ENCODE data around the gene CCNH. TPM values are rescaled to one million over a fixed set of nuclear protein-coding genes. Genes with fewer than 3 reads are reported as not detected.

The CCNH gene
- polyA plus RNA-seq, 2 donors = 24.1 TPM

- WGBS, 2 donors = 50 to 57% methylated on average over 2 of the region's 2 CpGs
- H3K4me1 ChIP-seq (ENCODE audit: control insufficient read depth in 2 of 2, insufficient read depth in 2 of 2, low read length in 1 of 2) = no peaks in the 10 kb centered on the region
- H3K27me3 ChIP-seq (ENCODE audit: control insufficient read depth in 1 of 2, insufficient read depth in 2 of 2, low read length in 2 of 2) = no peaks in the 10 kb centered on the region
- no peaks in the 10 kb centered on the region for H3K9me3 ChIP-seq (ENCODE audit: control insufficient read depth in 2 of 2, insufficient read depth in 1 of 2, low read depth in 1 of 2, low read length in 1 of 2)
- H3K4me3 ChIP-seq (ENCODE audit: low read depth in 1 of 2, low read length in 2 of 2) = no peak overlapping the region
- H3K36me3 ChIP-seq (ENCODE audit: control insufficient read depth in 2 of 2, insufficient read depth in 2 of 2, low read length in 1 of 2) = no peaks in the 10 kb centered on the region
- H3K27ac ChIP-seq (ENCODE audit: low read depth in 2 of 2, low read length in 1 of 2) = no peak overlapping the region
Observed at GRCh38 chr5:87432460-87432859, 19.7 kb upstream of the CCNH start.

- H3K9me3 ChIP-seq (ENCODE audit: control insufficient read depth in 2 of 2, insufficient read depth in 1 of 2, low read depth in 1 of 2, low read length in 1 of 2) = no peaks in the 10 kb centered on the region
- no peaks in the 10 kb centered on the region for H3K27me3 ChIP-seq (ENCODE audit: control insufficient read depth in 1 of 2, insufficient read depth in 2 of 2, low read length in 2 of 2)
- H3K36me3 ChIP-seq (ENCODE audit: control insufficient read depth in 2 of 2, insufficient read depth in 2 of 2, low read length in 1 of 2) = no peaks in the 10 kb centered on the region
- H3K4me3 ChIP-seq (ENCODE audit: low read depth in 1 of 2, low read length in 2 of 2) = no peak overlapping the region
- H3K4me1 ChIP-seq (ENCODE audit: control insufficient read depth in 2 of 2, insufficient read depth in 2 of 2, low read length in 1 of 2) = no peaks in the 10 kb centered on the region
- H3K27ac ChIP-seq (ENCODE audit: low read depth in 2 of 2, low read length in 1 of 2) = no peak overlapping the region
Observed at GRCh38 chr5:87430863-87431457, 18.2 kb upstream of the CCNH start.

- 71 to 79% methylated on average over 1 of the region's 1 CpG for WGBS, 2 donors
Observed at GRCh38 chr5:87423755-87424154, 11.0 kb upstream of the CCNH start.

GRCh38 chr5:87421307-87421706, 8.6 kb upstream of the CCNH start:
- Histone ChIP-seq H3K27me3 (ENCODE audit: control insufficient read depth in 1 of 2, insufficient read depth in 2 of 2, low read length in 2 of 2) (no peaks in the 10 kb centered on the region), H3K4me3 (ENCODE audit: low read depth in 1 of 2, low read length in 2 of 2) (no peak overlapping the region), H3K36me3 (ENCODE audit: control insufficient read depth in 2 of 2, insufficient read depth in 2 of 2, low read length in 1 of 2) (no peaks in the 10 kb centered on the region), H3K4me1 (ENCODE audit: control insufficient read depth in 2 of 2, insufficient read depth in 2 of 2, low read length in 1 of 2) (no peaks in the 10 kb centered on the region), H3K9me3 (ENCODE audit: control insufficient read depth in 2 of 2, insufficient read depth in 1 of 2, low read depth in 1 of 2, low read length in 1 of 2) (no peaks in the 10 kb centered on the region), H3K27ac (ENCODE audit: low read depth in 2 of 2, low read length in 1 of 2) (no peak overlapping the region)

More at GRCh38 chr5:87423755-87424154, 11.0 kb upstream of the CCNH start:
- Histone ChIP-seq H3K27me3 (ENCODE audit: control insufficient read depth in 1 of 2, insufficient read depth in 2 of 2, low read length in 2 of 2) (no peaks in the 10 kb centered on the region), H3K4me1 (ENCODE audit: control insufficient read depth in 2 of 2, insufficient read depth in 2 of 2, low read length in 1 of 2) (no peaks in the 10 kb centered on the region), H3K36me3 (ENCODE audit: control insufficient read depth in 2 of 2, insufficient read depth in 2 of 2, low read length in 1 of 2) (no peaks in the 10 kb centered on the region), H3K27ac (ENCODE audit: low read depth in 2 of 2, low read length in 1 of 2) (no peak overlapping the region), H3K9me3 (ENCODE audit: control insufficient read depth in 2 of 2, insufficient read depth in 1 of 2, low read depth in 1 of 2, low read length in 1 of 2) (no peaks in the 10 kb centered on the region), H3K4me3 (ENCODE audit: low read depth in 1 of 2, low read length in 2 of 2) (no peak overlapping the region)

GRCh38 chr5:87418506-87418905, 5.8 kb upstream of the CCNH start:
- Histone ChIP-seq H3K4me3 (ENCODE audit: low read depth in 1 of 2, low read length in 2 of 2) (no peak overlapping the region), H3K36me3 (ENCODE audit: control insufficient read depth in 2 of 2, insufficient read depth in 2 of 2, low read length in 1 of 2) (no peaks in the 10 kb centered on the region), H3K4me1 (ENCODE audit: control insufficient read depth in 2 of 2, insufficient read depth in 2 of 2, low read length in 1 of 2) (no peaks in the 10 kb centered on the region), H3K9me3 (ENCODE audit: control insufficient read depth in 2 of 2, insufficient read depth in 1 of 2, low read depth in 1 of 2, low read length in 1 of 2) (no peaks in the 10 kb centered on the region), H3K27ac (ENCODE audit: low read depth in 2 of 2, low read length in 1 of 2) (no peak overlapping the region), H3K27me3 (ENCODE audit: control insufficient read depth in 1 of 2, insufficient read depth in 2 of 2, low read length in 2 of 2) (no peaks in the 10 kb centered on the region)

GRCh38 chr5:87413343-87413645, 564 bp upstream of the CCNH start:
- Histone ChIP-seq H3K27ac (ENCODE audit: low read depth in 2 of 2, low read length in 1 of 2) (peak overlapping the region; percentile 42 to 43), H3K27me3 (ENCODE audit: control insufficient read depth in 1 of 2, insufficient read depth in 2 of 2, low read length in 2 of 2) (no peaks in the 10 kb centered on the region), H3K36me3 (ENCODE audit: control insufficient read depth in 2 of 2, insufficient read depth in 2 of 2, low read length in 1 of 2) (peaks cover 0 to 4% of the 10 kb centered on the region in 2 donors), H3K9me3 (ENCODE audit: control insufficient read depth in 2 of 2, insufficient read depth in 1 of 2, low read depth in 1 of 2, low read length in 1 of 2) (no peaks in the 10 kb centered on the region), H3K4me1 (ENCODE audit: control insufficient read depth in 2 of 2, insufficient read depth in 2 of 2, low read length in 1 of 2) (no peaks in the 10 kb centered on the region), H3K4me3 (ENCODE audit: low read depth in 1 of 2, low read length in 2 of 2) (peak overlapping the region in 1 of 2 donors; percentile 85)
- WGBS, 2 donors = 44 to 47% methylated on average over 3 of the region's 3 CpGs

GRCh38 chr5:87411973-87412629, 629 bp downstream of the CCNH start:
- 0 to 1% methylated on average over 29 of the region's 29 CpGs for WGBS, 2 donors
- Histone ChIP-seq H3K4me3 (ENCODE audit: low read depth in 1 of 2, low read length in 2 of 2) (peak overlapping the region; percentile 74 to 85), H3K36me3 (ENCODE audit: control insufficient read depth in 2 of 2, insufficient read depth in 2 of 2, low read length in 1 of 2) (peaks cover 0 to 4% of the 10 kb centered on the region in 2 donors), H3K4me1 (ENCODE audit: control insufficient read depth in 2 of 2, insufficient read depth in 2 of 2, low read length in 1 of 2) (no peaks in the 10 kb centered on the region), H3K27me3 (ENCODE audit: control insufficient read depth in 1 of 2, insufficient read depth in 2 of 2, low read length in 2 of 2) (no peaks in the 10 kb centered on the region), H3K27ac (ENCODE audit: low read depth in 2 of 2, low read length in 1 of 2) (peak overlapping the region; percentile 93 to 98), H3K9me3 (ENCODE audit: control insufficient read depth in 2 of 2, insufficient read depth in 1 of 2, low read depth in 1 of 2, low read length in 1 of 2) (no peaks in the 10 kb centered on the region)

GRCh38 chr5:87411586-87411972, 1.2 kb downstream of the CCNH start:
- Histone ChIP-seq H3K36me3 (ENCODE audit: control insufficient read depth in 2 of 2, insufficient read depth in 2 of 2, low read length in 1 of 2) (peaks cover 3 to 4% of the 10 kb centered on the region in 2 donors), H3K4me1 (ENCODE audit: control insufficient read depth in 2 of 2, insufficient read depth in 2 of 2, low read length in 1 of 2) (no peaks in the 10 kb centered on the region), H3K9me3 (ENCODE audit: control insufficient read depth in 2 of 2, insufficient read depth in 1 of 2, low read depth in 1 of 2, low read length in 1 of 2) (no peaks in the 10 kb centered on the region), H3K27ac (ENCODE audit: low read depth in 2 of 2, low read length in 1 of 2) (peak overlapping the region; percentile 93 to 98), H3K27me3 (ENCODE audit: control insufficient read depth in 1 of 2, insufficient read depth in 2 of 2, low read length in 2 of 2) (no peaks in the 10 kb centered on the region), H3K4me3 (ENCODE audit: low read depth in 1 of 2, low read length in 2 of 2) (peak overlapping the region; percentile 74 to 85)
- 6 to 8% methylated on average over 5 of the region's 5 CpGs for WGBS, 2 donors

GRCh38 chr5:87410931-87411330, 1.8 kb downstream of the CCNH start:
- 58 to 73% methylated on average over 1 of the region's 1 CpG for WGBS, 2 donors
- H3K9me3 ChIP-seq (ENCODE audit: control insufficient read depth in 2 of 2, insufficient read depth in 1 of 2, low read depth in 1 of 2, low read length in 1 of 2) = no peaks in the 10 kb centered on the region
- no peaks in the 10 kb centered on the region for H3K4me1 ChIP-seq (ENCODE audit: control insufficient read depth in 2 of 2, insufficient read depth in 2 of 2, low read length in 1 of 2)
- no peak overlapping the region for H3K4me3 ChIP-seq (ENCODE audit: low read depth in 1 of 2, low read length in 2 of 2)
- no peaks in the 10 kb centered on the region for H3K27me3 ChIP-seq (ENCODE audit: control insufficient read depth in 1 of 2, insufficient read depth in 2 of 2, low read length in 2 of 2)
- H3K36me3 ChIP-seq (ENCODE audit: control insufficient read depth in 2 of 2, insufficient read depth in 2 of 2, low read length in 1 of 2) = peaks cover 4% of the 10 kb centered on the region in 2 donors
- H3K27ac ChIP-seq (ENCODE audit: low read depth in 2 of 2, low read length in 1 of 2) = no peak overlapping the region

GRCh38 chr5:87408204-87408603, 4.5 kb downstream of the CCNH start:
- Histone ChIP-seq H3K36me3 (ENCODE audit: control insufficient read depth in 2 of 2, insufficient read depth in 2 of 2, low read length in 1 of 2) (peaks cover 7 to 8% of the 10 kb centered on the region in 2 donors), H3K4me3 (ENCODE audit: low read depth in 1 of 2, low read length in 2 of 2) (no peak overlapping the region), H3K27me3 (ENCODE audit: control insufficient read depth in 1 of 2, insufficient read depth in 2 of 2, low read length in 2 of 2) (no peaks in the 10 kb centered on the region), H3K9me3 (ENCODE audit: control insufficient read depth in 2 of 2, insufficient read depth in 1 of 2, low read depth in 1 of 2, low read length in 1 of 2) (no peaks in the 10 kb centered on the region), H3K4me1 (ENCODE audit: control insufficient read depth in 2 of 2, insufficient read depth in 2 of 2, low read length in 1 of 2) (no peaks in the 10 kb centered on the region), H3K27ac (ENCODE audit: low read depth in 2 of 2, low read length in 1 of 2) (no peak overlapping the region)
- 74 to 76% methylated on average over 2 of the region's 2 CpGs for WGBS, 2 donors
